Thoracic aorta (tissue), 2 donors: Measurements from ENCODE around the gene DGKZ. TPM values are rescaled to one million over a fixed set of nuclear protein-coding genes. Genes with fewer than 3 reads are reported as not detected.
"Not testable (repeated sequence)": the region's sequence is repeated elsewhere in the genome, so short reads cannot be mapped to it uniquely, and the experiment has no call there.

Experiments used
- ATAC-seq: fragments of 150-250 bp; one replicate; pipeline ENCODE4 v1.8.0; 2017; ENCODE audit warnings: low read depth; ENCODE audit not compliant: insufficient number of reproducible peaks, low FRiP score
- DNase-seq: peaks from one replicate; pipeline ENCODE4 v3.0.0-alpha.2; 2020; ENCODE audit warnings: low spot score
- H3K27ac ChIP-seq, 2 donors: fragments of 200-600 bp; sonication (generic); 1 replicate in 1 of 2; 2 replicates in 1 of 2; pipeline ENCODE4 v1.5.1; 2016; ENCODE audit warnings: mild to moderate bottlenecking in 2 of 2, moderate library complexity in 2 of 2
- H3K27me3 ChIP-seq: fragments of 200-600 bp; sonication (generic); replicated peaks from 2 replicates; pipeline ENCODE4 v1.6.0; 2016; ENCODE audit warnings: mild to moderate bottlenecking; ENCODE audit not compliant: insufficient read depth
- H3K36me3 ChIP-seq: fragments of 200-600 bp; sonication (generic); one replicate; pipeline ENCODE4 v1.5.1; 2016
- H3K4me1 ChIP-seq, 2 donors: fragments of 200-600 bp; sonication (generic); 1 replicate in 1 of 2; 2 replicates in 1 of 2; pipeline versions ENCODE4 v1.5.1 to v1.6.0; 2016; ENCODE audit warnings: low read depth in 2 of 2, mild to moderate bottlenecking in 1 of 2; ENCODE audit not compliant: control insufficient read depth in 1 of 2
- H3K4me3 ChIP-seq: fragments of 200-600 bp; sonication (generic); 2 replicates; pipeline ENCODE4 v1.5.1; 2016; ENCODE audit warnings: mild to moderate bottlenecking
- H3K9me3 ChIP-seq: fragments of 200-600 bp; sonication (generic); 2 replicates; pipeline ENCODE4 v1.5.1; 2016
- total RNA-seq, 2 donors: library from RNA; depleted of rRNA; stranded (reverse); fragments of >200 nt; gene quantifications; one replicate each; pipeline versions ENCODE4 v1.1.0 to v1.2.3, GENCODE V29; 2016
- TF ChIP-seq, protein P1 (sequence below): fragments of 200-600 bp; sonication (generic); IDR thresholded peaks from one replicate; pipeline ENCODE4 v1.5.1; 2019; ENCODE audit warnings: antibody characterized with exemption

The DGKZ gene
- total RNA-seq, 2 donors from 2014 or later, result 40.6 to 68.2 TPM

GRCh38 chr11:46376258-46377050, 29.2 kb downstream of the DGKZ start:
- H3K9me3 ChIP-seq, result no peaks in the 10 kb centered on the region
- no peaks in the 10 kb centered on the region for H3K27me3 ChIP-seq
- no peak for ATAC-seq
- H3K36me3 ChIP-seq, result peaks cover 35% of the 10 kb centered on the region
- H3K4me3 ChIP-seq, result no peak overlapping the region
- no peak overlapping the region for H3K27ac ChIP-seq
- no peaks in the 10 kb centered on the region for H3K4me1 ChIP-seq
- DNase-seq, result no peak
- TF ChIP-seq, protein P1, sequence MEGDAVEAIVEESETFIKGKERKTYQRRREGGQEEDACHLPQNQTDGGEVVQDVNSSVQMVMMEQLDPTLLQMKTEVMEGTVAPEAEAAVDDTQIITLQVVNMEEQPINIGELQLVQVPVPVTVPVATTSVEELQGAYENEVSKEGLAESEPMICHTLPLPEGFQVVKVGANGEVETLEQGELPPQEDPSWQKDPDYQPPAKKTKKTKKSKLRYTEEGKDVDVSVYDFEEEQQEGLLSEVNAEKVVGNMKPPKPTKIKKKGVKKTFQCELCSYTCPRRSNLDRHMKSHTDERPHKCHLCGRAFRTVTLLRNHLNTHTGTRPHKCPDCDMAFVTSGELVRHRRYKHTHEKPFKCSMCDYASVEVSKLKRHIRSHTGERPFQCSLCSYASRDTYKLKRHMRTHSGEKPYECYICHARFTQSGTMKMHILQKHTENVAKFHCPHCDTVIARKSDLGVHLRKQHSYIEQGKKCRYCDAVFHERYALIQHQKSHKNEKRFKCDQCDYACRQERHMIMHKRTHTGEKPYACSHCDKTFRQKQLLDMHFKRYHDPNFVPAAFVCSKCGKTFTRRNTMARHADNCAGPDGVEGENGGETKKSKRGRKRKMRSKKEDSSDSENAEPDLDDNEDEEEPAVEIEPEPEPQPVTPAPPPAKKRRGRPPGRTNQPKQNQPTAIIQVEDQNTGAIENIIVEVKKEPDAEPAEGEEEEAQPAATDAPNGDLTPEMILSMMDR, result no peak

- H3K27me3 ChIP-seq, result no peaks in the 10 kb centered on the region
- no peak for DNase-seq
- peaks cover 30% of the 10 kb centered on the region for H3K36me3 ChIP-seq
- H3K4me3 ChIP-seq, result no peak overlapping the region
- TF ChIP-seq, protein P1, result no peak
- no peak overlapping the region for H3K27ac ChIP-seq
- peaks cover 6% of the 10 kb centered on the region in 2 donors for H3K4me1 ChIP-seq
- no peaks in the 10 kb centered on the region for H3K9me3 ChIP-seq
- no peak for ATAC-seq
These were observed 30.0 kb downstream of the DGKZ start for GRCh38 chr11:46377290-46377689.

DNA sequence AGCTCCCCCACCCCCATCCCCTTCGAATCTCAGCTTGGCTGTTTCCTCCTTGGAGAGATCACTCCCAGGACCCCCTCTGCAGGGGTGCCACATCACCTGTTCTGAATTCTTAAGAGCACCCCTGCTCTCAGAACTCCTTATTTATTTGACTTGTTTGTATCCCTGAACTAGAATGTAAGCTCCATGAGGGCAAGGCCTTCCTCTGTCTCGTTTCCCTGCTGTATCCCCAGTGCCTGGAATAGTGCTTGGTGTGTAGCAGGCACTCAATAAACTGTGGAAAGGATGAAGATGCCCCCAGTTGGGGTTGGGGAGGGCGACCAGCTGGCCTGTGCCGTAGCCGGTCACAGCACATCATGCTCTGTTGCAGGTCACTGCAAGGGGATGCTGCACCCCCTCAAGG, 30.6 kb downstream of the DGKZ start:
- TF ChIP-seq, protein P1, result no peak
- H3K4me1 ChIP-seq, result peaks cover 9 to 11% of the 10 kb centered on the region in 2 donors
- no peaks in the 10 kb centered on the region for H3K27me3 ChIP-seq
- H3K27ac ChIP-seq, result no peak overlapping the region
- no peak overlapping the region for H3K4me3 ChIP-seq
- DNase-seq (no peak), ATAC-seq (no peak)
- no peaks in the 10 kb centered on the region for H3K9me3 ChIP-seq
- peaks cover 27% of the 10 kb centered on the region for H3K36me3 ChIP-seq

GRCh38 chr11:46378296-46378695, 31.0 kb downstream of the DGKZ start:
- H3K27ac ChIP-seq, result no peak overlapping the region
- H3K4me3 ChIP-seq, result no peak overlapping the region
- H3K27me3 ChIP-seq, result no peaks in the 10 kb centered on the region
- H3K4me1 ChIP-seq, result peaks cover 9 to 11% of the 10 kb centered on the region in 2 donors
- H3K36me3 ChIP-seq, result peaks cover 27% of the 10 kb centered on the region
- DNase-seq (no peak), ATAC-seq (no peak)
- TF ChIP-seq, protein P1, result no peak
- H3K9me3 ChIP-seq, result no peaks in the 10 kb centered on the region

- Histone ChIP-seq H3K4me3 (no peak overlapping the region), H3K27me3 (no peaks in the 10 kb centered on the region), H3K4me1 (peaks cover 9 to 11% of the 10 kb centered on the region in 2 donors), H3K27ac (no peak overlapping the region), H3K36me3 (peaks cover 27% of the 10 kb centered on the region), H3K9me3 (no peaks in the 10 kb centered on the region)
- no peak for DNase-seq
- no peak for ATAC-seq
- TF ChIP-seq, protein P1, result no peak
These were observed 31.7 kb downstream of the DGKZ start for GRCh38 chr11:46378811-46379481.

- not testable (repeated sequence) for H3K27me3 ChIP-seq, DNase-seq, H3K9me3 ChIP-seq, ATAC-seq
- Histone ChIP-seq H3K4me3 (peak overlapping the region; percentile 93), H3K4me1 (peaks cover 9 to 11% of the 10 kb centered on the region in 2 donors), H3K27ac (peak overlapping the region in 1 of 2 donors; percentile 8), H3K36me3 (peaks cover 20% of the 10 kb centered on the region)
These were observed 32.4 kb downstream of the DGKZ start for GRCh38 chr11:46379482-46380293.
